ENCODE results near the gene ZNF414. TPM values are rescaled to one million over a fixed set of nuclear protein-coding genes. Genes with fewer than 3 reads are reported as not detected.
A peak's percentile ranks its signal among the peaks of the same experiment; 100 is the strongest.

The ZNF414 gene
- total and polyA plus RNA-seq, 9 of the 15 experiments (the other 6 are each of a cell fraction or from before 2014, with no cell fraction given), result 0.03 to 27.2 (median 2.2) TPM; not detected in 2

DNA sequence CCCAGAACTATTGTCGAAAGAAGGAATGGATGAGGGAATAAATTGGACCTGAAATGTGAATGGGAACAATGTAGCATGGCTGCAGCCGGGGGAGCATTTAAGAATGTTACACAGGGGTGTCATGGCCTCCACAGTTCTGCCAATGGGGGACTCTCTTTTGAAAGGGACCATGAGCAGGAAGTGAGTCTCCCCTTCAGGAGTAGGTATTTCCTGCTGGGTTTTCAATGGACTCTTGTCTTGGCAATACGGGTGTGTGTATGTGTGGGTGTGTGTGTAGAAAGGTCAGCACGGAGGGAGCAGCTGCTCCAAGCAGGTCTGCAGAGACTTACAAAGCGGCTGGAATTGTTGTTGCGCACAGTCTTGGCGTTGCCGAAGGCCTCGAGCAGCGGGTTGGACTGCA is 38.8 kb upstream of the ZNF414 start (continued):
- TF ChIP-seq, protein P1, sequence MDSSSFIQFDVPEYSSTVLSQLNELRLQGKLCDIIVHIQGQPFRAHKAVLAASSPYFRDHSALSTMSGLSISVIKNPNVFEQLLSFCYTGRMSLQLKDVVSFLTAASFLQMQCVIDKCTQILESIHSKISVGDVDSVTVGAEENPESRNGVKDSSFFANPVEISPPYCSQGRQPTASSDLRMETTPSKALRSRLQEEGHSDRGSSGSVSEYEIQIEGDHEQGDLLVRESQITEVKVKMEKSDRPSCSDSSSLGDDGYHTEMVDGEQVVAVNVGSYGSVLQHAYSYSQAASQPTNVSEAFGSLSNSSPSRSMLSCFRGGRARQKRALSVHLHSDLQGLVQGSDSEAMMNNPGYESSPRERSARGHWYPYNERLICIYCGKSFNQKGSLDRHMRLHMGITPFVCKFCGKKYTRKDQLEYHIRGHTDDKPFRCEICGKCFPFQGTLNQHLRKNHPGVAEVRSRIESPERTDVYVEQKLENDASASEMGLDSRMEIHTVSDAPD (CRISPR knock-in tag; IDR thresholded peaks at IDR 0.05), result no peak
- TF ChIP-seq, protein P2, sequence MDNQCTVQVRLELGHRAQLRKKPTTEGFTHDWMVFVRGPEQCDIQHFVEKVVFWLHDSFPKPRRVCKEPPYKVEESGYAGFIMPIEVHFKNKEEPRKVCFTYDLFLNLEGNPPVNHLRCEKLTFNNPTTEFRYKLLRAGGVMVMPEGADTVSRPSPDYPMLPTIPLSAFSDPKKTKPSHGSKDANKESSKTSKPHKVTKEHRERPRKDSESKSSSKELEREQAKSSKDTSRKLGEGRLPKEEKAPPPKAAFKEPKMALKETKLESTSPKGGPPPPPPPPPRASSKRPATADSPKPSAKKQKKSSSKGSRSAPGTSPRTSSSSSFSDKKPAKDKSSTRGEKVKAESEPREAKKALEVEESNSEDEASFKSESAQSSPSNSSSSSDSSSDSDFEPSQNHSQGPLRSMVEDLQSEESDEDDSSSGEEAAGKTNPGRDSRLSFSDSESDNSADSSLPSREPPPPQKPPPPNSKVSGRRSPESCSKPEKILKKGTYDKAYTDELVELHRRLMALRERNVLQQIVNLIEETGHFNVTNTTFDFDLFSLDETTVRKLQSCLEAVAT (IDR thresholded peaks at IDR 0.05), result 0 out of 4 replicates have a peak, but pooled peaks of 1 of the 2 experiments have one; percentile 47
- peak in 1 of 2 experiments; percentile 95; a peak in 2 of 3 replicates for TF ChIP-seq CBX3 (IDR thresholded peaks at IDR 0.05; ENCODE audit: borderline replicate concordance in 1 of 2, low read length in 2 of 2)
- TF ChIP-seq, protein P3, sequence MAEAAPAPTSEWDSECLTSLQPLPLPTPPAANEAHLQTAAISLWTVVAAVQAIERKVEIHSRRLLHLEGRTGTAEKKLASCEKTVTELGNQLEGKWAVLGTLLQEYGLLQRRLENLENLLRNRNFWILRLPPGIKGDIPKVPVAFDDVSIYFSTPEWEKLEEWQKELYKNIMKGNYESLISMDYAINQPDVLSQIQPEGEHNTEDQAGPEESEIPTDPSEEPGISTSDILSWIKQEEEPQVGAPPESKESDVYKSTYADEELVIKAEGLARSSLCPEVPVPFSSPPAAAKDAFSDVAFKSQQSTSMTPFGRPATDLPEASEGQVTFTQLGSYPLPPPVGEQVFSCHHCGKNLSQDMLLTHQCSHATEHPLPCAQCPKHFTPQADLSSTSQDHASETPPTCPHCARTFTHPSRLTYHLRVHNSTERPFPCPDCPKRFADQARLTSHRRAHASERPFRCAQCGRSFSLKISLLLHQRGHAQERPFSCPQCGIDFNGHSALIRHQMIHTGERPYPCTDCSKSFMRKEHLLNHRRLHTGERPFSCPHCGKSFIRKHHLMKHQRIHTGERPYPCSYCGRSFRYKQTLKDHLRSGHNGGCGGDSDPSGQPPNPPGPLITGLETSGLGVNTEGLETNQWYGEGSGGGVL (CRISPR knock-in tag; IDR thresholded peaks at IDR 0.05), result no peak
- no peak for TF ChIP-seq KHSRP (IDR thresholded peaks at IDR 0.05)
- TF ChIP-seq DIDO1 (tag; IDR thresholded peaks at IDR 0.05; ENCODE audit: low read depth), result peak; percentile 90
- no peak for TF ChIP-seq CREB1 (IDR thresholded peaks at IDR 0.05)
- TF ChIP-seq CREB1 (CRISPR knock-in tag; IDR thresholded peaks at IDR 0.05), result no peak
- TF ChIP-seq BRF1 (IDR thresholded peaks at IDR 0.05; ENCODE audit: borderline replicate concordance, extremely low read depth, insufficient read length), result no peak
- no peak for TF ChIP-seq GTF2A2 (tag; IDR thresholded peaks at IDR 0.05)
- peak; percentile 53 for TF ChIP-seq MBD2 (IDR thresholded peaks at IDR 0.05; ENCODE audit: borderline replicate concordance, low read depth)
- no peak for TF ChIP-seq SIN3A (IDR thresholded peaks at IDR 0.05; ENCODE audit: borderline replicate concordance in 2 of 2, control insufficient read depth in 1 of 2, low read depth in 2 of 2, low read length in 2 of 2)
- TF ChIP-seq ZHX1 (conservative IDR thresholded peaks at IDR 0.05; ENCODE audit: low read length), result no peak

All from K562 (cell line).